GM23248 (cell line): Measurements from ENCODE around the gene NENF. TPM values are rescaled to one million over a fixed set of nuclear protein-coding genes. Genes with fewer than 3 reads are reported as not detected.

Experiments used
- DNase-seq: peaks from one replicate; pipeline ENCODE4 v3.0.0-alpha.2; 2015
- H2AFZ ChIP-seq: fragments of 200-600 bp; sonication (generic); 2 replicates; pipeline ENCODE4 v1.6.1; 2016; ENCODE audit warnings: antibody characterized with exemption
- H3F3A ChIP-seq: fragments of 200-600 bp; sonication (generic); 2 replicates; pipeline ENCODE4 v1.6.1; 2016; ENCODE audit warnings: mild to moderate bottlenecking, antibody characterized with exemption, mixed run types; ENCODE audit not compliant: insufficient read depth
- H3K27ac ChIP-seq: fragments of 200-600 bp; sonication (generic); 2 replicates; pipeline ENCODE4 v1.5.1; 2016; ENCODE audit warnings: mild to moderate bottlenecking
- H3K27me3 ChIP-seq: fragments of 200-600 bp; sonication (generic); replicated peaks from 2 replicates; pipeline ENCODE4 v1.6.1; 2016; ENCODE audit warnings: mild to moderate bottlenecking; ENCODE audit not compliant: insufficient read depth
- H3K36me3 ChIP-seq: fragments of 200-600 bp; sonication (generic); 2 replicates; pipeline ENCODE4 v1.6.1; 2016; ENCODE audit warnings: low read depth, mild to moderate bottlenecking
- H3K4me1 ChIP-seq: fragments of 200-600 bp; sonication (generic); 2 replicates; pipeline ENCODE4 v1.6.1; 2016; ENCODE audit warnings: mild to moderate bottlenecking; ENCODE audit not compliant: insufficient read depth
- H3K4me2 ChIP-seq: fragments of 200-600 bp; sonication (generic); one replicate; pipeline ENCODE4 v1.6.1; 2016; ENCODE audit warnings: mild to moderate bottlenecking; ENCODE audit not compliant: unreplicated experiment
- H3K4me3 ChIP-seq: fragments of 200-600 bp; sonication (generic); 2 replicates; pipeline ENCODE4 v1.5.1; 2016; ENCODE audit warnings: mild to moderate bottlenecking
- H3K79me2 ChIP-seq: fragments of 200-600 bp; sonication (generic); 2 replicates; pipeline ENCODE4 v1.6.1; 2016; ENCODE audit warnings: mild to moderate bottlenecking; ENCODE audit not compliant: insufficient read depth
- H3K9ac ChIP-seq: fragments of 200-600 bp; sonication (generic); 2 replicates; pipeline ENCODE4 v1.6.1; 2016; ENCODE audit warnings: mild to moderate bottlenecking
- H3K9me2 ChIP-seq: fragments of 200-600 bp; sonication (generic); 2 replicates; pipeline ENCODE4 v1.6.1; 2016; ENCODE audit warnings: mixed run types, mild to moderate bottlenecking, moderate library complexity; ENCODE audit not compliant: insufficient read depth
- H3K9me3 ChIP-seq: fragments of 200-600 bp; sonication (generic); one replicate; pipeline ENCODE4 v1.6.1; 2017; ENCODE audit warnings: low read depth
- H4K20me1 ChIP-seq: fragments of 200-600 bp; sonication (generic); 2 replicates; pipeline ENCODE4 v1.6.0; 2016; ENCODE audit not compliant: insufficient read depth
- EZH2 ChIP-seq: fragments of 200-600 bp; sonication (generic); IDR thresholded peaks from 2 replicates; pipeline ENCODE4 v1.6.1; 2018; ENCODE audit warnings: antibody characterized with exemption, mild to moderate bottlenecking; ENCODE audit not compliant: insufficient read depth, poor library complexity, severe bottlenecking
- EZH2phosphoT487 ChIP-seq: fragments of 200-600 bp; sonication (generic); IDR thresholded peaks from 2 replicates; pipeline ENCODE4 v1.6.1; 2018; ENCODE audit warnings: antibody characterized with exemption, moderate library complexity, mild to moderate bottlenecking, low read depth; ENCODE audit not compliant: insufficient read depth
- WGBS, 2 experiments: methylation state at CpG; one replicate each; pipeline ENCODE4 v1.1.6; 2015 to 2017; ENCODE audit warnings: low lambda C conversion rate in 2 of 2, low coverage in 1 of 2; ENCODE audit errors: missing lambda C conversion rate in 2 of 2; 5-methylcytosine and 5-hydroxymethylcytosine counted together
- in situ Hi-C: fragments of 300-500 bp; cut with MboI; formaldehyde crosslinking; loops from 2 replicates; pipeline ENCODE4 v1.15.0; 2020
- polyA plus RNA-seq: library from polyadenylated mRNA; unstranded; fragments of >200 nt; fragmentation: Nextera tagmentation; extraction: Ambion mirVana; gene quantifications from 2 replicates; pipeline ENCODE4 v1.2.1, GENCODE V29; 2016
- total RNA-seq: library from RNA; depleted of rRNA; stranded (reverse); fragments of >200 nt; shearing (Covaris generic); gene quantifications from 2 replicates; pipeline ENCODE4 v1.2.3, GENCODE V29; 2014

The NENF gene
- total and polyA plus RNA-seq, 2 experiments from 2014 or later = 86.9 to 162 TPM

GRCh38 chr1:212428496-212428895 lies 4.2 kb upstream of the NENF start:
- in situ Hi-C loops = no loop called here
- H3K9me3 ChIP-seq = no peaks in the 10 kb centered on the region
- no peak overlapping the region for H3K4me3 ChIP-seq
- no peaks in the 10 kb centered on the region for H3F3A ChIP-seq
- 82 to 89% methylated on average over 5 of the region's 5 CpGs for WGBS, 2 experiments
- no peak for TF ChIP-seq EZH2phosphoT487
- no peak for TF ChIP-seq EZH2
- H3K36me3 ChIP-seq = no peaks in the 10 kb centered on the region
- H3K9me2 ChIP-seq = no peaks in the 10 kb centered on the region
- no peaks in the 10 kb centered on the region for H4K20me1 ChIP-seq
- H3K79me2 ChIP-seq = peaks cover 4% of the 10 kb centered on the region; the same call in 1 of the 2 replicates
- no peak overlapping the region for H2AFZ ChIP-seq
- no peak overlapping the region for H3K9ac ChIP-seq
- H3K4me1 ChIP-seq = peaks cover 15% of the 10 kb centered on the region
- no peak overlapping the region for H3K4me2 ChIP-seq
- H3K27ac ChIP-seq = no peak overlapping the region
- H3K27me3 ChIP-seq = no peaks in the 10 kb centered on the region
- DNase-seq = no peak

- H2AFZ ChIP-seq = 0 out of 2 replicates have a peak overlapping the region, but pooled peaks have one; percentile 5
- H3K4me1 ChIP-seq = peaks cover 18% of the 10 kb centered on the region
- H3K36me3 ChIP-seq = no peaks in the 10 kb centered on the region
- in situ Hi-C loops = no loop called here
- H3K9me3 ChIP-seq = no peaks in the 10 kb centered on the region
- H4K20me1 ChIP-seq = no peaks in the 10 kb centered on the region
- H3K27me3 ChIP-seq = no peaks in the 10 kb centered on the region
- no peak overlapping the region for H3K4me2 ChIP-seq
- H3K9me2 ChIP-seq = no peaks in the 10 kb centered on the region
- no peak for TF ChIP-seq EZH2
- TF ChIP-seq EZH2phosphoT487 = no peak
- 49 to 55% methylated on average over 2 of the region's 2 CpGs for WGBS, 2 experiments
- no peaks in the 10 kb centered on the region for H3F3A ChIP-seq
- peak; percentile 46 for DNase-seq
- peaks cover 21% of the 10 kb centered on the region for H3K79me2 ChIP-seq
- no peak overlapping the region for H3K27ac ChIP-seq
- H3K4me3 ChIP-seq = no peak overlapping the region
- no peak overlapping the region for H3K9ac ChIP-seq
Measured at GRCh38 chr1:212430416-212430815, 2.3 kb upstream of the NENF start.

- H3K36me3 ChIP-seq = no peaks in the 10 kb centered on the region
- H3K9me2 ChIP-seq = no peaks in the 10 kb centered on the region
- H3K9ac ChIP-seq = no peak overlapping the region
- no peaks in the 10 kb centered on the region for H3K9me3 ChIP-seq
- H3F3A ChIP-seq = no peaks in the 10 kb centered on the region
- H4K20me1 ChIP-seq = no peaks in the 10 kb centered on the region
- 97 to 98% methylated on average over 3 of the region's 3 CpGs for WGBS, 2 experiments
- TF ChIP-seq EZH2phosphoT487 (no peak), EZH2 (no peak)
- in situ Hi-C loops = no loop called here
- H3K4me1 ChIP-seq = peaks cover 18% of the 10 kb centered on the region
- DNase-seq = no peak
- H3K27me3 ChIP-seq = no peaks in the 10 kb centered on the region
- H3K27ac ChIP-seq = no peak overlapping the region
- H3K79me2 ChIP-seq = peaks cover 27% of the 10 kb centered on the region
- no peak overlapping the region for H3K4me2 ChIP-seq
- 0 out of 2 replicates have a peak overlapping the region, but pooled peaks have one; percentile 5 for H2AFZ ChIP-seq
- no peak overlapping the region for H3K4me3 ChIP-seq
Measured at GRCh38 chr1:212430955-212431394, 1.7 kb upstream of the NENF start.

GRCh38 chr1:212431644-212432043 lies 1.1 kb upstream of the NENF start:
- H3K4me1 ChIP-seq = peaks cover 18% of the 10 kb centered on the region
- TF ChIP-seq EZH2phosphoT487 = no peak
- no peak for TF ChIP-seq EZH2
- H3K9ac ChIP-seq = no peak overlapping the region
- no peak overlapping the region for H3K27ac ChIP-seq
- in situ Hi-C loops = no loop called here
- DNase-seq = no peak
- no peak overlapping the region for H2AFZ ChIP-seq
- no peaks in the 10 kb centered on the region for H4K20me1 ChIP-seq
- no peaks in the 10 kb centered on the region for H3K36me3 ChIP-seq
- no peaks in the 10 kb centered on the region for H3K27me3 ChIP-seq
- H3K4me2 ChIP-seq = no peak overlapping the region
- H3F3A ChIP-seq = no peaks in the 10 kb centered on the region
- 96 to 97% methylated on average over 9 of the region's 9 CpGs for WGBS, 2 experiments
- H3K79me2 ChIP-seq = peaks cover 34% of the 10 kb centered on the region
- no peak overlapping the region for H3K4me3 ChIP-seq
- no peaks in the 10 kb centered on the region for H3K9me2 ChIP-seq
- H3K9me3 ChIP-seq = no peaks in the 10 kb centered on the region

- no peak for TF ChIP-seq EZH2phosphoT487
- TF ChIP-seq EZH2 = no peak
- Histone ChIP-seq H2AFZ (peak overlapping the region; percentile 86), H3K9me3 (no peaks in the 10 kb centered on the region), H3K4me1 (peaks cover 18% of the 10 kb centered on the region), H3F3A (no peaks in the 10 kb centered on the region), H3K36me3 (no peaks in the 10 kb centered on the region), H3K79me2 (peaks cover 38% of the 10 kb centered on the region), H3K4me3 (peak overlapping the region; percentile 69), H3K4me2 (peak overlapping the region; percentile 82), H3K27ac (peak overlapping the region; percentile 31), H3K27me3 (no peaks in the 10 kb centered on the region), H3K9me2 (no peaks in the 10 kb centered on the region), H3K9ac (peak overlapping the region; percentile 80), H4K20me1 (no peaks in the 10 kb centered on the region)
- 12 to 16% methylated on average over 5 of the region's 5 CpGs for WGBS, 2 experiments
- in situ Hi-C loops = no loop called here
- DNase-seq = peak; percentile 48
Measured at GRCh38 chr1:212432272-212432660, 454 bp upstream of the NENF start.
